ENCODE measurements around the gene HTN1. TPM values are rescaled to one million over a fixed set of nuclear protein-coding genes. Genes with fewer than 3 reads are reported as not detected.
"Not testable (repeated sequence)": the region's sequence is repeated elsewhere in the genome, so short reads cannot be mapped to it uniquely, and the experiment has no call there.

Gene HTN1
- total RNA-seq, 1 donor from 2014 or later: not detected

DNA sequence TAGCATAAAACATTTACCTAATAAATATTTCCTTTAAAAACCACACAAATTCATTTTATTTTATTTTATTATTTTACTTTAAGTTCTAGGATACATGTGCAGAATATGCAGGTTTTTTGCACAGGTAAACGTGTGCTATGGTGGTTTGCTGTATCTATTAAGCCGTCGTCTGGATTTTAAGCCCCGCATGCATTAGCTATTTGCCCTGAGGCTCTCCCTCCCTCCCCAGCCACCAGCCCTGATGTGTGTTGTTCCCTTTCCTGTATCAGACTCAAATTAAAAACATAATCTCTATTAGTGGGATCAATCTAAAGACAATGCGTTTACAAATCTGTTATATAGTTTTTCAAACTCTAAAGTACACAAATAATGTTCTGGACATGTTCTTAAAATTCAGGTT lies 23.2 kb upstream of the HTN1 start:
- Mint-ChIP-seq H3K4me1 (ENCODE audit: low read depth) (no peaks in the 10 kb centered on the region), H3K36me3 (ENCODE audit: insufficient read depth) (no peaks in the 10 kb centered on the region), H3K4me3 (ENCODE audit: low read depth) (no peak overlapping the region), H3K27ac (no peak overlapping the region), H3K27me3 (no peaks in the 10 kb centered on the region), H3K9me3 (ENCODE audit: low read depth) (no peaks in the 10 kb centered on the region)
- no peak for DNase-seq (ENCODE audit: low spot score, unreplicated experiment)
- TF ChIP-seq CTCF (IDR thresholded peaks at IDR 0.05; ENCODE audit: unreplicated experiment): no peak

- not testable (repeated sequence) for DNase-seq (ENCODE audit: low spot score, unreplicated experiment); H3K27me3 Mint-ChIP-seq; H3K36me3 Mint-ChIP-seq (ENCODE audit: insufficient read depth); H3K9me3 Mint-ChIP-seq (ENCODE audit: low read depth); H3K4me3 Mint-ChIP-seq (ENCODE audit: low read depth); H3K4me1 Mint-ChIP-seq (ENCODE audit: low read depth); H3K27ac Mint-ChIP-seq
These were observed 22.1 kb upstream of the HTN1 start, which contains the start of gene HTN3 for GRCh38 chr4:70028159-70028558. TSS of gene HTN3 (plus strand) at chr4:70028459. CDS start at chr4:70030741, 2,282 bp downstream.

GRCh38 chr4:70037559-70037958 lies 12.7 kb upstream of the HTN1 start:
- H3K27ac Mint-ChIP-seq; H3K27me3 Mint-ChIP-seq; DNase-seq (ENCODE audit: low spot score, unreplicated experiment); H3K36me3 Mint-ChIP-seq (ENCODE audit: insufficient read depth); H3K4me3 Mint-ChIP-seq (ENCODE audit: low read depth); H3K4me1 Mint-ChIP-seq (ENCODE audit: low read depth): not testable (repeated sequence)
- H3K9me3 Mint-ChIP-seq (ENCODE audit: low read depth): peaks cover 21% of the 10 kb centered on the region

- not testable (repeated sequence) for H3K27me3 Mint-ChIP-seq; H3K27ac Mint-ChIP-seq; DNase-seq (ENCODE audit: low spot score, unreplicated experiment); H3K9me3 Mint-ChIP-seq (ENCODE audit: low read depth); H3K4me3 Mint-ChIP-seq (ENCODE audit: low read depth); H3K4me1 Mint-ChIP-seq (ENCODE audit: low read depth); H3K36me3 Mint-ChIP-seq (ENCODE audit: insufficient read depth)
These were observed 10.3 kb upstream of the HTN1 start for GRCh38 chr4:70039928-70040327.

- Mint-ChIP-seq H3K4me1 (ENCODE audit: low read depth) (no peaks in the 10 kb centered on the region), H3K9me3 (ENCODE audit: low read depth) (peaks cover 10% of the 10 kb centered on the region), H3K27me3 (no peaks in the 10 kb centered on the region), H3K36me3 (ENCODE audit: insufficient read depth) (peaks cover 2% of the 10 kb centered on the region), H3K4me3 (ENCODE audit: low read depth) (no peak overlapping the region), H3K27ac (no peak overlapping the region)
- no peak for DNase-seq (ENCODE audit: low spot score, unreplicated experiment)
- no peak for TF ChIP-seq CTCF (IDR thresholded peaks at IDR 0.05; ENCODE audit: unreplicated experiment)
These were observed 8.5 kb upstream of the HTN1 start for GRCh38 chr4:70041652-70042286.

- DNase-seq (ENCODE audit: low spot score, unreplicated experiment); H3K36me3 Mint-ChIP-seq (ENCODE audit: insufficient read depth); H3K4me3 Mint-ChIP-seq (ENCODE audit: low read depth); H3K9me3 Mint-ChIP-seq (ENCODE audit: low read depth); H3K27me3 Mint-ChIP-seq; H3K27ac Mint-ChIP-seq; H3K4me1 Mint-ChIP-seq (ENCODE audit: low read depth): not testable (repeated sequence)
These were observed 6.3 kb downstream of the HTN1 start for GRCh38 chr4:70056534-70056933.

- H3K36me3 Mint-ChIP-seq (ENCODE audit: insufficient read depth): peaks cover 2% of the 10 kb centered on the region
- H3K4me3 Mint-ChIP-seq (ENCODE audit: low read depth): no peak overlapping the region
- H3K4me1 Mint-ChIP-seq (ENCODE audit: low read depth): peaks cover 7% of the 10 kb centered on the region
- no peak for TF ChIP-seq CTCF (IDR thresholded peaks at IDR 0.05; ENCODE audit: unreplicated experiment)
- H3K9me3 Mint-ChIP-seq (ENCODE audit: low read depth): peaks cover 10% of the 10 kb centered on the region
- no peak for DNase-seq (ENCODE audit: low spot score, unreplicated experiment)
- H3K27ac Mint-ChIP-seq: no peak overlapping the region
- no peaks in the 10 kb centered on the region for H3K27me3 Mint-ChIP-seq
These were observed 7.4 kb downstream of the HTN1 start for GRCh38 chr4:70057651-70058050.
